Liver (tissue), 2 donors: ENCODE measurements around the gene LILRB3.

Experiments used
- GABPA ChIP-seq, 2 donors: IDR thresholded peaks in 1 of 2; conservative IDR thresholded peaks in 1 of 2; 2 replicates each; pipeline ENCODE4 v1.6.1; 2016; ENCODE audit warnings: antibody characterized with exemption in 2 of 2, mild to moderate bottlenecking in 1 of 2, moderate library complexity in 1 of 2
- RAD21 ChIP-seq, 2 donors: IDR thresholded peaks; 2 replicates each; pipeline ENCODE4 v1.6.1; 2016; ENCODE audit warnings: antibody characterized with exemption in 2 of 2, mild to moderate bottlenecking in 2 of 2
- RXRA ChIP-seq, 2 donors: IDR thresholded peaks; 2 replicates each; pipeline ENCODE4 v1.6.1; 2017 to 2018; ENCODE audit warnings: antibody characterized with exemption in 2 of 2, mild to moderate bottlenecking in 1 of 2
- donor health status: healthy.

GRCh38 chr19:54168174-54168917 is 54.5 kb downstream of the LILRB3 start:
- no peak for TF ChIP-seq RXRA (IDR thresholded peaks at IDR 0.05)
- TF ChIP-seq RAD21 (IDR thresholded peaks at IDR 0.05): peak; percentile 74 to 82
- no peak for TF ChIP-seq GABPA (IDR thresholded peaks at IDR 0.05 in 1 of 2, conservative IDR thresholded peaks at IDR 0.05 in 1 of 2)
